PC-9 (cell line): Measurements from ENCODE around the gene KMT2A.

Experiments
- EZH2 ChIP-seq: fragments of 200-600 bp; sonication (generic); IDR thresholded peaks from 2 replicates; pipeline ENCODE4 v1.8.0; 2017; ENCODE audit warnings: antibody characterized with exemption, low read depth
- TF ChIP-seq, protein P1 (sequence below): fragments of 200-600 bp; sonication (generic); conservative IDR thresholded peaks from 2 replicates; pipeline ENCODE4 v1.6.1; 2017; ENCODE audit warnings: mixed run types, antibody characterized with exemption, mild to moderate bottlenecking, moderate library complexity

DNA sequence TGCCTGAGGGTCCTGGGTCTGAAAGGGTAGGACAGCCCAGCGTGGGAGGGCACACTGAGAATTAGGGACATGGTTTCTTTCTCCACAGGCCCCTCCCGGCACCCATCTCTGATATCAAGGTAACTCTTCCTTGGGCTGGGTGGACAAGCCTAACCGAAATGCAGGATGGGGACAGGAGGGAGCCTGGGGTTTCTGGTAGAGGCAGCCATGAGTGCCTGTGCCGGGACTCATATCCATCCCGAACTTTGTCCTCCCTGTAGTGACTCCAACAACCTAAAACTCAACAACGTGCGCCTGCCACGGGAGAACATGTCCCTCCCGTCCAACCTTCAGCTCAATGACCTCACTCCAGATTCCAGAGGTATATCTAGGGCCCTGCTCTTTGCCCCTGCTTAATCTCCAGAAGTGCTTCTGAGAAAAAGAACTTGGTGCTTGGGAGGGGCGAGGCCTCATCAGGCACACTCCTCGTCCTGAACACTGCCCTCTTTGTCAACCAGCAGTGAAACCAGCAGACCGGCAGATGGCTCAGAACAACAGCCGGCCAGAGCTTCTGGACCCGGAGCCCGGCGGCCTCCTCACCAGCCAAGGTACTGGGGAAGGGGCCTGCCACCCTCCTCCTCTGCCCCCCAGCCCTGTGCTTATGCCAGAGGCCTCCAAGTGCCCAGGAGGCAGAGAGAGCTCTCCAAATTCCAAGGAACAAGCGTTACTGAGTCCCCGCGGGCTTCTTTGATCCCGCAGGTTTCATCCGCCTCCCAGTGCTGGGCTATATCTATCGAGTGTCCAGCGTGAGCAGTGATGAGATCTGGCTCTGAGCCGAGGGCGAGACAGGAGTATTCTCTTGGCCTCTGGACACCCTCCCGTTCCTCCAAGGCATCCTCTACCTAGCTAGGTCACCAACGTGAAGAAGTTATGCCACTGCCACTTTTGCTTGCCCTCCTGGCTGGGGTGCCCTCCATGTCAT lies 97.8 kb downstream of the KMT2A start:
- TF ChIP-seq, protein P1, sequence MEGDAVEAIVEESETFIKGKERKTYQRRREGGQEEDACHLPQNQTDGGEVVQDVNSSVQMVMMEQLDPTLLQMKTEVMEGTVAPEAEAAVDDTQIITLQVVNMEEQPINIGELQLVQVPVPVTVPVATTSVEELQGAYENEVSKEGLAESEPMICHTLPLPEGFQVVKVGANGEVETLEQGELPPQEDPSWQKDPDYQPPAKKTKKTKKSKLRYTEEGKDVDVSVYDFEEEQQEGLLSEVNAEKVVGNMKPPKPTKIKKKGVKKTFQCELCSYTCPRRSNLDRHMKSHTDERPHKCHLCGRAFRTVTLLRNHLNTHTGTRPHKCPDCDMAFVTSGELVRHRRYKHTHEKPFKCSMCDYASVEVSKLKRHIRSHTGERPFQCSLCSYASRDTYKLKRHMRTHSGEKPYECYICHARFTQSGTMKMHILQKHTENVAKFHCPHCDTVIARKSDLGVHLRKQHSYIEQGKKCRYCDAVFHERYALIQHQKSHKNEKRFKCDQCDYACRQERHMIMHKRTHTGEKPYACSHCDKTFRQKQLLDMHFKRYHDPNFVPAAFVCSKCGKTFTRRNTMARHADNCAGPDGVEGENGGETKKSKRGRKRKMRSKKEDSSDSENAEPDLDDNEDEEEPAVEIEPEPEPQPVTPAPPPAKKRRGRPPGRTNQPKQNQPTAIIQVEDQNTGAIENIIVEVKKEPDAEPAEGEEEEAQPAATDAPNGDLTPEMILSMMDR, result no peak
- no peak for TF ChIP-seq EZH2
